Fibroblast of gingiva (primary cell): Measurements from ENCODE around the gene ACTL6B.

ENCODE experiments used
- DNase-seq: peaks from one replicate; pipeline ENCODE4 v3.0.0-alpha.2; 2011; ENCODE audit warnings: low read depth

Gene ACTL6B

DNA sequence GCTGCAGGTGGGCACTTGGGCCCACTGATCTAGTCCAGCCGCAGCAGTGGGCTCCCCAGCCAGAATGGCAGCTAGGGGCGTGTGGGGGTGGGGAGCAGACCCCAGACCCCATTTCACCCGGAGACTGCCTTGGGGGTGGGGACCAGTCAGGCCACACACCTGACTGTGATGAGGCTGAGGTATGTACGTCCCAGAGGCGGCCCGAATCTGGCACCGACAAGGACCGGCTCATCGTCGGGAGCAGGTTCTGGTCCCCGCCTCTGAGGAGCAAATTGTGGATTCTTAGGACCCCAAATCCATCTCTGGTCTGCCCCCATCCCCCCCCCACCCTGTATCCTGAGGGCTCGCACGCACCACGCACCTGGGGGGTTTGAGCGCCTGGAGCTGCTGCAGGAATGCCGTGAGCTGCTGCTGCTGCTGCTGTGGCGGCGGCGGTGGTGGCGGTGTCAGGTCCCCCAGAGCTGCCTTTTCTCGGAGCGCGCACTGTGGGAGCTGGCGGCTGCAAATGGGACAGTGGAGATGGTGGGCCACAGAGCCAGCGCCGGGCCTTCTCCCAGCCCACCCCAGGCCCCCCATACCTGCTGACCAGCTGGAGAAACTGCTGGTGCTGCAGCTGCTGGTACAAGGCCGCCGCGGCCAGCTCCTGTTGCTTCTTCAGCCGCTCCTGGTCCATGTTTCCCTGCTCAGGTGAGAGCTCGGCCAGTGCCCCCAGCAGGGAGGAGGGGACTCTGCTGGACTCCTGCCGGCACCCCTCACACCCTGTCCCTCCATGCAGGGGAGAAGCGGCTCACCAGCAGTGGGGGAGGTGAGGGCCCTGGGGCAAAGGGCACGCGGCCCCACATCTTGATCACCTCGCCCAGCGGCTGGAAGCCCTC lies 27.6 kb upstream of the ACTL6B start:
- DNase-seq: no peak

DNA sequence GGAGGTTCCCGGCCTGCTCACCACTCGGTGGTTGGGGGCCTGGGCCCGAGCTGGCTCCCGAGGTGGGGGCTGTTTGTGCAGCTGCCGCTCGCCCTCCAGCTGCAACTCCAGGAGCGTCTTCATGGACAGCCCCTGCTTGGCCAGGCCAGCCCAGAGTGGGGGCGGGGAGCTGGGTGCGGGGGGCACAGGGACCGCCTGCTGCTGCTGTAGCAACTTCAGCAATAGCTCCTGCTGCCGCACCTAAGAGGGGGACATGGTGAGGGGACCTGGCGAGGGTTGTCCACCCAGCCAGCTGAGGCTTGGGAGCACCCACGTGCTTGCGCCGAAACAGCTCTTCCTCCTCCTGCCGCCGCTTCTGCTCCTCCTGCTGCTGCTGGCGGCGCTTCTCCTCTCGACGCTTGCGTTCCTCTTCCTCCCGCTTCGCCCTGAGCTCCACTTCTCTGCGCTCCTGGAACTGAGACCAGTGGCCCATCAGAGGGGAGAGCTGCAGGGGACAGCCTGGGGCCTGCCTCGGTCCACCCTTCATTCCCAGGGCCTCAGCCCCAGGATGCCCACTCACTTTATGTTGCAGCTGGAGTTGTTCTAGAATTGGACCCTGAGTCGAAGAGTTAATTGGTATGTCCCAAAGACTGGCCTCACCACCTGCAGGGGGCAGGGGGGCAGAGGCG lies 26.9 kb upstream of the ACTL6B start:
- no peak for DNase-seq

DNA sequence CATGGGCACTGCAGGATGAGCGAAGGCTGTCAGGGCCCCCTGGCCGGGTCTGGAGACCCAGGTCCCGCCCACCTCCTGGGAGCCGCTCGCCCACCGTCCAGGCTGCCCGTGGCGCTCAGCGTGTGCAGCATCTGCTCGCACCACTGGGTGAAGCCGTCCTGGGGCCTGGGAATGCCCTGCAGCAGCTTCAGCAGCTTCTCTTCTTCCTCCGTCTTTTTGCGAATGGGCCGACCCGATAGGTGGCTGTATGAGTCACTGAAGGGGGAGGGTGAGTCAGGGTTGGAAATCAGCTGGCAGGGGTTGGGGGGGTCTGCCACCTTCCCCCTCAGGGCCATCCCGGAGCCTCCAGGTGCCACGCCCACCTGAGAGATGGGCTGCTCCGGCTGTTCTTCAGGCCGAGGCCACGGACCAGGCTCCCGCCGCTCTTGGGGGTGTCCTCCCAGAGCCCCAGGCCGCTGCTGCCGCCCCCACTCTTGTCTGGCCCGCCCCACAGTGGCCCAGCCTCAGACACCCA lies 26.0 kb upstream of the ACTL6B start:
- no peak for DNase-seq

DNA sequence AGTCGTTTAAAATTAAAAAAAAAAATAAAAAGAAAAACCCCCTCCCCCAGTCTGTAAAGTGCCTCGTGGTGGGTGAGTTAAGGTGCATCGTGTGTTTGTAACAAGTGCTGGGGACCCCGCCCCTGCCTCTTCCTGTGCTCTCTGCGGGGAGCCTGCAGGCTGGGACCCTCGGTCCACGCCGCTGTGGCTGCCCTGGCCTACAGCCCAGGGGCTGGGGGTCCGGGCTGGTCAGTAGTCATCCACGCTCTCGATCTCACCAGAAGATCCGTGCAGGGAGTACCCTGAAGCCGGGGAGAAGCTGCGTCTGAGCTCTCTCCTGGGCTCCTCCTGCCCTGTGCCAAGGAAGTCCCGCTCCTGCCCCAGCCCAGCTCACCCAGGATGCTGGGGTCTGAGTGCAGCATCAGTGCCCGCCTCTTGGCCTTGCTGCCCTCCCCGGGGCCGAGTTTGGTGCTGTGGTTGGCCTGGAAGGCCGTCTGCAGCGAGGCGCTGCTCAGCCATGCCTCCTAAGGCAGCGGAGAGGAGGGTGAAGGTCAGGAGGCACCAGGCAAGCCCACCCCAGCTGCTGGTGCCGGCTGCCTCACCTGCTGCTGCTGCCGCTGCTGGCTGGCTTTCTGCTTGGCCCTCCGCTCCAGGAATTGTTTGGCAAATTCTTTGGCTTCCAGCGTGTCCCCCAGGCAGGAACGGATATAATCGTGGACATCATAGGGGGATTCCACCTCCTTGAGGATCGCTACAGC lies 25.4 kb upstream of the ACTL6B start:
- no peak for DNase-seq

DNA sequence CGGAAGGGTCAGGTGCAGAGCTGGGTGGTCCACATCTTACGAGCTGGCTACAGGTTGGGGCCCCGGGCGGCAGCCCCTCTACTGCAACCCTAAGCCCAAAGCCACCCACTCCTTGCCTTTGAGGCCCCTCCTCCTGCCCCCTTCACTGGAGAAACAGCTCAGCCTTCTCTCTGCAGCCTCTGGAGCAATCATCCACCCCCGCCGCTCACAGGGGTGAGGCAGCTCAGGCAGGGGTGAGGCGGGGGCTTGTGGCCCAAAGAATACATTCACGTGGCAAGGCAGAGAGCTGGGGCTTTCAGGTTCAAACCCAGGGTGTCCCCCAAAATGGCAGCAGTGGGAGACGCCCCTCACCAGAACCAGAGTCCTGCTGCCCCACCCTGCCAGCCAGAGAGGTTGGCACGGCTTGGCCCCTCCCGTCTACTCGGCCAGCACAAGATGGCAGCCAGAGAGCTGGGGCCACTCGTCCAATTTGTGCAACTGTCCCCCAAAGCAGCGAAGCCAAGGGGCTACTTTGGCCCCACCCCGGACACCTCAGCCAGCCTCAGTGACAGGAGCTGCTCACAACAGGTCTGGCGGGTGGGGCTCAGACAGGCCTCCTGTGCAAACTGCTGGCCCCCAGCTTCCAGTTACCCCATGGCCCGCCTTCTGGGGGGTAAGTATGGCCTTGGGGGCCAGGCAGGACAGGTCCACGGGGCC lies 24.5 kb upstream of the ACTL6B start:
- no peak for DNase-seq

DNA sequence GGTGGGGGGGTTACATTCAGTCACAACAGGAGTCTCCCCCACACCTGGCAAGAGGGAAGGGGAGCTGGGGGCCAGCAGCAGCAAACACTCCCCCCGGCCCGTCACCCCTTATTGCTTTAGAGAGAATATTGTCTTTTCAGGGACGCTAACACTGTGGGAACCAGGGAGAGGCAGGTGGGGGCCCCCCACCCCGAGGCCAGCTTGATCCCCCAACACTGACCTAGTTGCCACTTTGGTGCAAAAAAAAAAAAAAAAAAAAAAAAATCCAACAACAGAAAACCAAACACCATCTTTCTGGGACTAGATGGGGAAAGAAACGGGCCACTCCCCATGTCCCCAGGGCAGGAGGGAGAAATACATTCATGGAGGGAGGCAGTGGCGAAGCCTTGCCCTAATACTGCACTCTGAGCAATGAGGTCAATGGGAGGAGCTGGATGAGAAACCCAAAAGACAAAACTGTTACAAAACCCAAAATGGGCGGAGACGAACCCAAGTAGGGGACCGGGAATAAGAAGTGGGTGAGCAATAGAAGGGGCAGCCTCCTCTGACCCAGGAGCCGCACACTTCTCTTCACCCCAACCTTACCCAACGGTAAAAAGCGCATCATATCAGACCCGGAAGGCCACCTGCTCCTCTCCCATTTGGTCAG lies 23.8 kb upstream of the ACTL6B start:
- DNase-seq: peak; percentile 81

DNA sequence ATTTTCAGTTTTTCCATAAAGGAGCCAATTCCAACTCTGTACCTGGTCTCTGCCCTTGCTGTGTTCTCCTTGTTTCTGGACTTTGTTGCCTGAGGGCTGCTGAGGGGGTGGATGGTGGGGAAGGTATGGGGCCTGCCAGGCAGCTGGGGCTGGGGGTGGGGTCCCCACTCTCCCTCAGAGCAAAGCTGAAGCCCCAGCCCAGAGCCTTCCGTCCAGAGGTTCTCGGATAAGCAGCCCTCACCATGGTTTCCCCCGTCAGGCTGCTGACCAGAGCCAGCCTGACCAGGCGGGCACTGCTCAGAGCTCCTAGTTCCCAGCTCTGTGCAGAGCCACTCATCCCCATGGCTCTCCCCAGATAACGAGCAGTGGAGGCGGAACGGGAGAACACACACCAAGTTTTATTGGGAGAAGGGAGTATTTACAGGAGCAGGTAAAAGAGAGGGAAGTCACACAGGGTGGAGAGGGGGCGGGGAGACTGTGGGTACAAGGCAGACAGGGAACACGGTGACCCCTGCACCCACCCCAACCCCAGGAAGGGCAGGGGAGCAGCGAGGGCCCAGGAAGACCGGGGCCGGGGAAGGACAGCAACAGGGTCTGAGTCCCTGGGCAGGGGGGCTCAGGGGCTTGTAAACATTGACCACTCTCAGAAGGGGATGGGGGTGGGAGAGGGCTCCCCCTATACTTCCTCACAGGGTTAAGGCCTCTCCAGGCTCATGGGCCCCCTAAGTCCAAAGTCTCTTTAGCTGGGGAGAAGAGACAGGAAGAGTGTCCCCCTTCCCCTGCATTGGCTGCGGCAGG lies 23.1 kb upstream of the ACTL6B start:
- no peak for DNase-seq

DNA sequence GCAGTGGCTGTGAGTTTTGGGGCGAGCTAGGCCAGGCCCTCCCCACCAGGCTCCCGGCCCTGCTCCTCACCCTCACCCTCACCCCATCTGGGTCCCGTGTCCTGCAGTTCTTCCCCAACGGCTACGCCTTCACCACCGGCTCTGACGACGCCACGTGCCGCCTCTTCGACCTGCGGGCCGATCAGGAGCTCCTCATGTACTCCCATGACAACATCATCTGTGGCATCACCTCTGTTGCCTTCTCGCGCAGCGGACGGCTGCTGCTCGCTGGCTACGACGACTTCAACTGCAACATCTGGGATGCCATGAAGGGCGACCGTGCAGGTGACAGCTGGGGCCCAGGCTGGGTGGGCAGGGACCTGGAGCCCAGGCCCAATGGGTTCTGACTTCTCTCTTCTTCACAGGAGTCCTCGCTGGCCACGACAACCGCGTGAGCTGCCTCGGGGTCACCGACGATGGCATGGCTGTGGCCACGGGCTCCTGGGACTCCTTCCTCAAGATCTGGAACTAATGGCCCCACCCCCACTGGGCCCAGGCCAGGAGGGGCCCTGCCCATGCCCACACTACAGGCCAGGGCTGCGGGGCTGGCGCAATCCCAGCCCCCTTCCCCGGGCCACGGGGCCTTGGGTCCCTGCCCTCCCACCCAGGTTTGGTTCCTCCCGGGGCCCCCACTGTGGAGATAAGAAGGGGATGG lies 22.2 kb upstream of the ACTL6B start:
- DNase-seq: no peak

DNA sequence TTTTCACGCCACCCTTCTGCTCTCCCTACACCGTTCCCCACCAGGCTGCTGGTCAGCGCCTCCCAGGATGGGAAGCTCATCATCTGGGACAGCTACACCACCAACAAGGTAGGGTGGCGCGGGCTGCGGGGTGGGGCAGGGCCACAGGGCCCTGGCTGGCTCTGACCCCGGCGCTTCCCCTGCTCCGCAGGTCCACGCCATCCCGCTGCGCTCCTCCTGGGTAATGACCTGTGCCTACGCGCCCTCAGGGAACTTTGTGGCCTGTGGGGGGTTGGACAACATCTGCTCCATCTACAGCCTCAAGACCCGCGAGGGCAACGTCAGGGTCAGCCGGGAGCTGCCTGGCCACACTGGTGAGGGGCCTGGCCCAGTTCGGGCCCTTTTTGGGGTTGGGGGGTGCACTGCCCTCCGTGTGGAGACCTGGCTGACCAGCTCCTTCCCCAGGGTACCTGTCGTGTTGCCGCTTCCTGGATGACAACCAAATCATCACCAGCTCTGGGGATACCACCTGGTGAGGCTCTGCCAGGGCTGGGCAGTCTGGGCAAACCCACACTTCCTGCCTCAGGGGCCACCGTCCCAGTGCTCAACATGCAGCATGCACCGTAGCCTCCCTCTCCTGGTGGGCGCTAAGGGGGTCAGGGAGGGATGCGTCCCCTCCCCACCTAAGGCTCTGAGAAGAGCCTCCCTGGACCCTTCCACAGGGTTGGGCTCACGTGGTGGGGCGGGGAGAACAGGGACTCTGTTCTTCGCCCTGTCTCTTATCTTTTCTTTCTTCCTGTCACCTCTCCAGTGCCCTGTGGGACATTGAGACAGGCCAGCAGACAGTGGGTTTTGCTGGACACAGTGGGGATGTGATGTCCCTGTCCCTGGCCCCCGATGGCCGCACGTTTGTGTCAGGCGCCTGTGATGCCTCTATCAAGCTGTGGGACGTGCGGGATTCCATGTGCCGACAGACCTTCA lies 21.3 kb upstream of the ACTL6B start:
- no peak for DNase-seq

DNA sequence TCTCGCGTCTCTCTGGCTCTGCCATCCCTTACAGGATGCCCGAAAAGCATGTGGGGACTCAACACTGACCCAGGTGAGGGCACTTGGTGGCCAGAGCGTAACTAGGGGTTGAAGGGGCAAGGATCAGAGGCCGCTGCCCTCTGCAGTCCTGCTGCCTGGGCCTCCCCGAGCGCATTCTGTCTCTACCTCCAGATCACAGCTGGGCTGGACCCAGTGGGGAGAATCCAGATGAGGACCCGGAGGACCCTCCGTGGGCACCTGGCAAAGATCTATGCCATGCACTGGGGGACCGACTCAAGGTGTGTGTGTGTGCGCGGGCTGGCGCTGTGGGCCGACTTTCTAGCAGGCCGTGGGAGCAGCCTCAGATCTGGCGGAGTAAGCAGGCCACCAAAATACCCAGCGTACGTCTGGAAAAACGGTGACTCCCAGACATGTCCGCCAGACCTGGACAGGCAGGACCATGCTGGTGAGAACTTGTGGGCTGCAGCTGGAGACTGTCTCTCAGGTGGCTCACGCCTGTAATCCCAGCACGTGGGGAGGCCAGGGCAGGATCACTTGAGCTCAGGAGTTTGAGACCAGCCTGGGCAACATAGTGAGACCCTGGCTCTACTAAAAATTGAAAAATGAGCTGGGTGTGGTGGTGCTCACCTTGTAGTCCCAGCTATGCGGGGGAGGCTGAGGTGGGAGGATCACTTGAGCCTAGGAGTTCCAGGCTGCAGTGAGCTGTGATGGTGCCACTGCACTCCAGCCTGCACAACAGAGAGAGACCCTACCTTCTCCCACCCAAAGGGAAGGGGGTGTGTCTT lies 20.5 kb upstream of the ACTL6B start:
- no peak for DNase-seq

DNA sequence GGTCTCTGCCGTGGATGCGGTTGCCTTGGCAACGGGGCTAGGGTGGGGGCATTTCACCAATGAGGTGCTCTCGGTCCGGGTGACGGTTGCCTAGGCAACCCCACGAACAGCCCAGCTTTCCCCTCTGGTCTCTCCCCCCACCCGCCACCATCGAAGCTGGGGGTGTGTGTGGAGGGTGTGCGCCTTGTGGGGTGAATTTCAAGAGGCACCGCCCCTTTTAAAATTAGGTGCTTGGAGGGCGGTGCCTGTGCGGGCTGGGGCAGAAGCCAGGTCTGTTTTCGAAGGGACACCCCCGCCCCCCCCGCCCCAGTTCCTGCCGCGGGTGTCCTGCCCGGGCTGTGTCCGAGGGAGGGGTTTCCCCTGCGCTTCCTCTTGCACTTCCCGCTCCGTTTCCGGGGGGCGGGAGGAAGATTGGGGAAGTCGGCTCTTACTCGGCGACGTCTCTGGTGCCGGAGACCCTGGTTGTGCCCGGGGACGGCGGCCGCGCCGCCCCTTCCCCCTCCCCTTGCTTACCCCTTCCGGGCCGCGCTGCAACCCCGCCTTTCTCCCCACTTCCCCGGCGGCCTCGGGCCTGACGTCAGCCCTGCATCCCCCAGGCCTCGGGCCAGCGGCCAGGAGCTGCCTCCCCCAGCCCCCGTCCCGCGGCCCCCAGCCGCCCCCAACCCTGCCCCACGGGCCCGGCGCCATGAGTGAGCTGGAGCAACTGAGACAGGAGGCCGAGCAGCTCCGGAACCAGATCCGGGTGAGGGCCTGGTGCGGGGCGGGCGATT lies 19.5 kb upstream of the ACTL6B start:
- peak; percentile 68 for DNase-seq

DNA sequence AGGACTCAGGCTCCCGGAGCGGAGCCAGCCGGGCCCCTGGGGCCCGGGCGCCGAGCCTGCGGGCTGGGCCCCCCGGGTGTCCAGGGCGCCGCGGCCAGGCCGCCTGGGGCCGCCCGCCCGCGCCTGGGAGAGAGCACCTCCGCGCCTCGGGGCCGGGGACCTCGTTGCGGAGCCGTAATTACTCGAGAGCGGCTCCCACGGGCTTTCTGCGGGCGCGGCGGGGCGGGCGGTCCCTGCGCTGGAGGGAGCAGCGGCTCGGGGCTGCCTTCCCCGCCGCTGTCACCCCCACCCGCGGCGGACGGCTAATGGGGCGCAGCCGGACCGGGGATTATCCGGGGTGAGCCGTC lies 18.8 kb upstream of the ACTL6B start:
- no peak for DNase-seq

DNA sequence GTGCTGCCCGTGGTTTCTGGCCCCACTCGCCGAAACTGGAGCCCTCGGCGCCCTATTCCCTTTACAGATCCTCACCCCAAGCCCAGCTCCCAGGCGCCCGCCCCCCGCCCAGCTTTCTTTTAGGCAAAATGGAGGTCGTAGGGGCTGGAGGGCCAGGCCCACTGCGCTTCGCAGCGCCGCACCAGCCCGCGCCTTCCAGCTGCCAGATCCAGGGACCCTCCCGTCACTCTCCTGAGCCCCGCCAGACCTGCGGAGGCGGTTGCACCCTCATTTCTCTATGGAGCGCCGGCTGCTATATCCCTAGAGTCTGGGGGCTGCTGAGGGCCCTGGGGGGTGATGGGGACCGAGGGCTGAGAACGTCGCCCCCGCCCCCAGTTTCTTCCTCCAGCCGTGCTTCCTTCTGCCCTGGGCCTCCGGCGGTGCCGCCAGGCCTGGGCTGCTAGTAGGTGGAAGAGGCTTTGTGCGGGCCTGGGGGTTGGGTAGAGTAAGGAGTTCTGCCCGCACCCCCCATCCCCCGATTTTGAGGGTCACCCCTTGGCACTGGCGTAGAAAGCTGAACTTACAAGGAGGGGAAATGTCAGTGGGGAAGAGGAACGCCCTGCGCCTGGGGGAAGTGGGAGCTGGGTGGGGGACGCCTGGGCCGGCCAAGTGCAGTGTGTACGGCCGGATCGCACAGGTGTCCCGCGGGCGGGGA lies 18.3 kb upstream of the ACTL6B start:
- DNase-seq: no peak

DNA sequence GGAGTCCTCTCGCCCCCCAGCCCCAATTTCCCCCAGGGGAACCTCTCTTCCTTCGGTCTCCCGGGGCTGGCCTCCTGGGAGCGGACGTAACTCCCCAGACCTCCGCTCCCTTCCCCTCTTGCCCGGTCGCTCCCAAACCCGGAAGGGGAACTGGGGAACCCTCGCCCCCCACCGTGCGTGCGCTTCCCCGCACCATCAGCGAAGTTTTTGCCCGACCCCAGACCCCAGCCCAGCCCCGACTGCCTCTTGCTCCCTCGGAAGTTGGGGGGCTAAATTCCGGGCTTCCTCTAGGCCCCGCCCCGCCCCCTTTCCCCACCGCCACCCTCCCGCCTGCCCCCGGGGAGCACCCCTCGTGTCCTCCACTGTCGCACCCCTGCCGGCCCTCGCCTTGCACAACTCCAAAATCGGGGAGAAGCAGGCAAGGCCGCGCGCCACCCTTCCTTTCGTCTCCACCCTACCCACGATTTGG lies 17.7 kb upstream of the ACTL6B start:
- peak; percentile 36 for DNase-seq

DNA sequence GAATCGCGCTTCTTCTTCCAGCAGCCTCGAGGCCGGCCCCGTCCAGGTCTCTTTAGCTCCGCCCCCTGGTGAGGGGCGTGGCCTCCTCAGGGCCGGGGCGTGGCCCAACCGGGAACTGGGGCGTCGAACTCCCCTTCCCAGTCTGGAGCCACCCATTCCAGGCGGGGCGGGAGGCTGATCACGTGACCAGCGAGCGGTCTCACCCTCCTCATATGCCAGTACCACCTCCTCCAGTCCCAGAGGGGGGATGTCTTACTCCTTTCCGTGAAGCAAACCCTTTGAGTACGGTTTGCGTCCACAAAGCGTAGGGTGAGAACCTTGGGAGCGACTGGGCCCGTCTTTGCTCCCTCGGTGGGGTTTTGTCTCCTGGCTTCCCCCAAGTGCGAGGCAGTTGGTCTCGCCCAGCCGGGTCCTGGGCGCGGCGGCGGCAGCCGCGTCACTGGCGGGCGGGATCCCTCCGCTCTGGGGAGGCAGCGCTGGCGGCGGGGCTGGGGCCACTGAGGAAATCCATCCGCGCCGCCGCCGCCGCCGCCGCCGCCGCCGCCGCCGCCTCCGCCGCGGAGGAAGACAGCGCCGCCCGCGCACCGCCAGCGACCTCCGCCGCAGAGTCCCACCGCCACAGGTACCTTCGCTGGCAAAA lies 17.2 kb upstream of the ACTL6B start, which contains the start of gene GNB2:
Gene GNB2 (plus strand): TSS at position 439 of the 640 bp plus-strand sequence. CDS start 2,526 bp downstream, outside the sequence.
- DNase-seq: peak; percentile 99
